ENCODE data around the gene P2RY12. TPM values are rescaled to one million over a fixed set of nuclear protein-coding genes. Genes with fewer than 3 reads are reported as not detected.

P2RY12 gene
- total and polyA plus RNA-seq, 12 donors = 0.33 to 3.1 (median 0.76) TPM; not detected in 1

GRCh38 chr3:151315136-151315535 is 69.4 kb downstream of the P2RY12 start:
- no peaks in the 10 kb centered on the region for H3K36me3 ChIP-seq
- H3K4me1 ChIP-seq = peaks cover 0 to 12% (median 0%) of the 10 kb centered on the region in 9 donors
- no peak for ATAC-seq
- DNase-seq = no peak
- H3K4me3 ChIP-seq = no peak overlapping the region
- no peak for TF ChIP-seq CTCF (IDR thresholded peaks at IDR 0.05)
- no peak overlapping the region for H3K27ac ChIP-seq
- WGBS, 2 donors = 83 to 89% methylated on average over 2 of the region's 2 CpGs
- H3K27me3 ChIP-seq = no peaks in the 10 kb centered on the region
- intact Hi-C loops (cut with DNase I) = no loop called here
- no peaks in the 10 kb centered on the region for H3K9me3 ChIP-seq

- Histone ChIP-seq H3K27me3 (no peaks in the 10 kb centered on the region), H3K4me1 (peaks cover 0 to 8% (median 0%) of the 10 kb centered on the region in 9 donors), H3K9me3 (no peaks in the 10 kb centered on the region), H3K36me3 (no peaks in the 10 kb centered on the region), H3K27ac (no peak overlapping the region), H3K4me3 (no peak overlapping the region)
- no peak for TF ChIP-seq CTCF (IDR thresholded peaks at IDR 0.05)
- WGBS, 2 donors = 93% methylated on average over 5 of the region's 5 CpGs
- intact Hi-C loops (cut with DNase I) = no loop called here
- ATAC-seq (no peak), DNase-seq (no peak)
These were observed 70.0 kb downstream of the P2RY12 start for GRCh38 chr3:151314593-151314992.

GRCh38 chr3:151314137-151314536 is 70.4 kb downstream of the P2RY12 start:
- no peak overlapping the region for H3K27ac ChIP-seq
- H3K4me1 ChIP-seq = peaks cover 0 to 7% (median 0%) of the 10 kb centered on the region in 9 donors
- H3K9me3 ChIP-seq = no peaks in the 10 kb centered on the region
- H3K4me3 ChIP-seq = no peak overlapping the region
- TF ChIP-seq CTCF (IDR thresholded peaks at IDR 0.05) = no peak
- WGBS, 2 donors = 70 to 97% methylated on average over 2 of the region's 2 CpGs
- DNase-seq = no peak
- intact Hi-C loops (cut with DNase I) = no loop called here
- H3K36me3 ChIP-seq = no peaks in the 10 kb centered on the region
- no peaks in the 10 kb centered on the region for H3K27me3 ChIP-seq
- no peak for ATAC-seq

- Histone ChIP-seq H3K36me3 (no peaks in the 10 kb centered on the region), H3K9me3 (no peaks in the 10 kb centered on the region), H3K27ac (no peak overlapping the region), H3K4me1 (no peaks in the 10 kb centered on the region), H3K4me3 (no peak overlapping the region), H3K27me3 (no peaks in the 10 kb centered on the region)
- intact Hi-C loops (cut with DNase I) = no loop called here
- DNase-seq = no peak
- no peak for TF ChIP-seq CTCF (IDR thresholded peaks at IDR 0.05)
- no peak for ATAC-seq
- WGBS, 2 donors = 89 to 90% methylated on average over 3 of the region's 3 CpGs
These were observed 71.6 kb downstream of the P2RY12 start for GRCh38 chr3:151312972-151313371.

Measured in heart right ventricle (tissue), 16 donors.